Astrocyte (in vitro differentiated cells and primary cell): Measurements from ENCODE around the gene RALGAPA2. TPM values are rescaled to one million over a fixed set of nuclear protein-coding genes. Genes with fewer than 3 reads are reported as not detected.

ENCODE experiments used
- DNase-seq: peaks from one replicate; pipeline ENCODE4 v3.0.0-alpha.2; 2010; ENCODE audit warnings: low read depth
- FAIRE-seq: peaks from 2 replicates; lab custom pipeline; 2011; peaks lifted over from hg19 to GRCh38; lab: Jason Lieb, UNC
- H2AFZ ChIP-seq: 2 replicates; pipeline ENCODE4 v1.6.0; 2012; ENCODE audit warnings: low read depth, low read length, inconsistent platforms
- H3K27ac ChIP-seq: 2 replicates; pipeline ENCODE4 v1.5.1; 2011; ENCODE audit warnings: low read depth, low read length, inconsistent platforms
- H3K27me3 ChIP-seq: 2 replicates; pipeline ENCODE4 v1.6.0; 2011; ENCODE audit warnings: low read length, inconsistent platforms; ENCODE audit not compliant: insufficient read depth
- H3K36me3 ChIP-seq: 2 replicates; pipeline ENCODE4 v1.5.1; 2011; ENCODE audit warnings: low read length, inconsistent platforms; ENCODE audit not compliant: insufficient read depth
- H3K4me1 ChIP-seq: 2 replicates; pipeline ENCODE4 v1.5.1; 2011; ENCODE audit warnings: low read length, inconsistent platforms; ENCODE audit not compliant: insufficient read depth
- H3K4me2 ChIP-seq: 2 replicates; pipeline ENCODE4 v1.6.0; 2012; ENCODE audit warnings: low read length, inconsistent platforms
- H3K4me3 ChIP-seq: 2 replicates; pipeline ENCODE4 v1.5.1; 2011; ENCODE audit warnings: low read depth, mild to moderate bottlenecking, low read length, inconsistent platforms; ENCODE audit not compliant: insufficient read depth
- H3K79me2 ChIP-seq: 2 replicates; pipeline ENCODE4 v1.6.0; 2012; ENCODE audit warnings: mild to moderate bottlenecking, low read length, inconsistent platforms; ENCODE audit not compliant: insufficient read depth
- H3K9ac ChIP-seq: 2 replicates; pipeline ENCODE4 v1.6.0; 2012; ENCODE audit warnings: mild to moderate bottlenecking, low read length, inconsistent platforms
- H3K9me3 ChIP-seq: 2 replicates; pipeline ENCODE4 v1.5.1; 2012; ENCODE audit warnings: low read depth, mild to moderate bottlenecking, low read length, inconsistent platforms; ENCODE audit not compliant: insufficient read depth
- H4K20me1 ChIP-seq: 2 replicates; pipeline ENCODE4 v1.6.0; 2012; ENCODE audit warnings: low read length, inconsistent platforms; ENCODE audit not compliant: insufficient read depth
- H3K27ac Mint-ChIP-seq: one replicate; pipeline ENCODE4 v1.8.0; 2021; ENCODE audit warnings: mild to moderate bottlenecking, mixed read lengths; ENCODE audit not compliant: unreplicated experiment
- H3K27me3 Mint-ChIP-seq: one replicate; pipeline ENCODE4 v1.8.0; 2021; ENCODE audit warnings: low read depth, mixed read lengths; ENCODE audit not compliant: unreplicated experiment
- H3K36me3 Mint-ChIP-seq: one replicate; pipeline ENCODE4 v1.8.0; 2021; ENCODE audit warnings: low read depth, mixed read lengths; ENCODE audit not compliant: unreplicated experiment
- H3K4me1 Mint-ChIP-seq: one replicate; pipeline ENCODE4 v1.8.0; 2021; ENCODE audit warnings: low read depth, mixed read lengths; ENCODE audit not compliant: unreplicated experiment
- H3K4me3 Mint-ChIP-seq: one replicate; pipeline ENCODE4 v1.8.0; 2021; ENCODE audit warnings: mild to moderate bottlenecking, moderate library complexity, mixed read lengths; ENCODE audit not compliant: unreplicated experiment
- H3K9me3 Mint-ChIP-seq: one replicate; pipeline ENCODE4 v1.8.0; 2021; ENCODE audit warnings: mild to moderate bottlenecking, mixed read lengths; ENCODE audit not compliant: unreplicated experiment
- EZH2 ChIP-seq: IDR thresholded peaks from 2 replicates; pipeline ENCODE4 v1.6.1; 2012; ENCODE audit warnings: mild to moderate bottlenecking, low read length, inconsistent platforms; ENCODE audit not compliant: insufficient read depth
- total RNA-seq: library from RNA; stranded (reverse); gene quantifications from 2 replicates; pipeline ENCODE4 v1.2.1, GENCODE V29; 2021
- TF ChIP-seq, protein P1 (sequence below): IDR thresholded peaks from 2 replicates; pipeline ENCODE4 v1.5.1; 2011; ENCODE audit warnings: low read depth, mild to moderate bottlenecking, inconsistent platforms, low read length, moderate library complexity; ENCODE audit not compliant: insufficient read depth

The RALGAPA2 gene
- total RNA-seq, 1 donor from 2014 or later: 6.6 TPM

DNA sequence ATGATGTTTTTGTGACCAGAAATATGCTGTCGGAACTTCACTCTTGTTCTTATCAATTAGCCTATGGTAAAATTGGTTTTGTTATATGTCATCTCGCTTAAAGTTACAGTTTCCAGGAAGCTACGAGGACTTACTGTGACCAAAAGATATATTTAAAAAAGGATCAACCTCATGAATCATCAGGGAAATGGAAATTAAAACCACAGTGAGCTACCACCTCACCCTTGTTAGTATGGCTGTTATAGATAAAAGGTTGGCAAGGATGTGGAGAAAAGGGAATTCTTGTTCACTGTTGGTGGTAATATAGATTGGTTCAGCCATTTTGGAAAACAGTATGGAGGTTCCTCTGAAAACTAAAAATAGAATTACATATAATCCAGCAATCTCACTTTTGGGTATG, 358.9 kb downstream of the RALGAPA2 start:
- no peak overlapping the region for H3K4me2 ChIP-seq
- Mint-ChIP-seq H3K4me3 (no peak overlapping the region), H3K4me1 (no peaks in the 10 kb centered on the region), H3K27me3 (peaks cover 5% of the 10 kb centered on the region), H3K36me3 (no peaks in the 10 kb centered on the region), H3K27ac (no peak overlapping the region), H3K9me3 (peaks cover 11% of the 10 kb centered on the region)
- no peak overlapping the region for H3K27ac ChIP-seq
- no peak overlapping the region for H2AFZ ChIP-seq
- DNase-seq: no peak
- H3K36me3 ChIP-seq: no peaks in the 10 kb centered on the region
- H3K9ac ChIP-seq: no peak overlapping the region
- H3K4me3 ChIP-seq: no peak overlapping the region
- H3K79me2 ChIP-seq: no peaks in the 10 kb centered on the region
- H3K4me1 ChIP-seq: no peaks in the 10 kb centered on the region
- H3K9me3 ChIP-seq: no peaks in the 10 kb centered on the region
- TF ChIP-seq, protein P1, sequence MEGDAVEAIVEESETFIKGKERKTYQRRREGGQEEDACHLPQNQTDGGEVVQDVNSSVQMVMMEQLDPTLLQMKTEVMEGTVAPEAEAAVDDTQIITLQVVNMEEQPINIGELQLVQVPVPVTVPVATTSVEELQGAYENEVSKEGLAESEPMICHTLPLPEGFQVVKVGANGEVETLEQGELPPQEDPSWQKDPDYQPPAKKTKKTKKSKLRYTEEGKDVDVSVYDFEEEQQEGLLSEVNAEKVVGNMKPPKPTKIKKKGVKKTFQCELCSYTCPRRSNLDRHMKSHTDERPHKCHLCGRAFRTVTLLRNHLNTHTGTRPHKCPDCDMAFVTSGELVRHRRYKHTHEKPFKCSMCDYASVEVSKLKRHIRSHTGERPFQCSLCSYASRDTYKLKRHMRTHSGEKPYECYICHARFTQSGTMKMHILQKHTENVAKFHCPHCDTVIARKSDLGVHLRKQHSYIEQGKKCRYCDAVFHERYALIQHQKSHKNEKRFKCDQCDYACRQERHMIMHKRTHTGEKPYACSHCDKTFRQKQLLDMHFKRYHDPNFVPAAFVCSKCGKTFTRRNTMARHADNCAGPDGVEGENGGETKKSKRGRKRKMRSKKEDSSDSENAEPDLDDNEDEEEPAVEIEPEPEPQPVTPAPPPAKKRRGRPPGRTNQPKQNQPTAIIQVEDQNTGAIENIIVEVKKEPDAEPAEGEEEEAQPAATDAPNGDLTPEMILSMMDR: no peak
- H3K27me3 ChIP-seq: no peaks in the 10 kb centered on the region
- H4K20me1 ChIP-seq: no peaks in the 10 kb centered on the region
- FAIRE-seq: no peak

DNA sequence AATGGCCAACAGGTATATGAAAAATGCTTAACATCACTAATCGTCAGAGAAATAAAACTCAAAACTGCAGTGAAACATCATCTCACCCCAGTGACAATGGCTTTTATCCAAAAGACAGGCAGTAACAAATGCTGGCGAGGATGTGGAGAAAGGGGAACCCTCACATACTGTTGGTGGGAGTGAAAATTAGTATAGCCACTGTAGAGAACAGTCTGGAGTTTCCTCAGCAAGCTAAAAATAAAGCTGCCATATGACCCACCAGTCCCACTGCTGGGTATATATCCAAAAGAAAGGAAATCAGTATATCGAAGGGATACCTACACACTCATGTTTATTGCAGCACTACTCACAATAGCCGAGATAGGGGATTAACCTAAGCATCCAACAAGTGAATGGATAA, 368.0 kb downstream of the RALGAPA2 start:
- Histone ChIP-seq H3K4me1 (no peaks in the 10 kb centered on the region), H3K36me3 (no peaks in the 10 kb centered on the region), H3K9ac (no peak overlapping the region), H3K4me3 (no peak overlapping the region), H3K27ac (no peak overlapping the region), H2AFZ (no peak overlapping the region), H3K9me3 (no peaks in the 10 kb centered on the region), H3K79me2 (no peaks in the 10 kb centered on the region), H3K27me3 (no peaks in the 10 kb centered on the region), H3K4me2 (no peak overlapping the region), H4K20me1 (no peaks in the 10 kb centered on the region)
- Mint-ChIP-seq H3K27me3 (peaks cover 11% of the 10 kb centered on the region), H3K27ac (no peak overlapping the region), H3K4me3 (no peak overlapping the region), H3K4me1 (no peaks in the 10 kb centered on the region), H3K9me3 (peaks cover 3% of the 10 kb centered on the region), H3K36me3 (no peaks in the 10 kb centered on the region)
- TF ChIP-seq, protein P1: no peak
- FAIRE-seq (no peak), DNase-seq (no peak)

DNA sequence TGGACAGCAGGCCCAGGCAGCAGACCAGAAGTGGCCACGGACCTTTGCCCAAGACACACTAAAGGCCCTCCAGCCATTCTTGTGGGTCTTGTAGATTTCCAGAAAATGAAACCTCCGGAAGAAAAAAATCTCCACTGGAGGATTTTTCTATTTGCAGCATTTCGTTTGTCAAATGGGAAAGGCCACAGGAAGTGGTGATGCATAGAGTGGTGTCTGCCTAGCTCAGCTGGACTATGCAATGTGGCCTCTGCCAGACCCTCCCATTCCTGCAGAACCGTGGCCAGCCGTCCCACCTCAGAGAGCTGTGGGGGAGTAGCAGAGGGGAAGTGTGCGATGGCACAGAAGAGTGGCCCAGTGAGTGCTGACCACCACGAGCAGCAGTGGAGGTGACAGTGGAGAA, 368.5 kb downstream of the RALGAPA2 start:
- H3K4me2 ChIP-seq: no peak overlapping the region
- H3K4me3 ChIP-seq: no peak overlapping the region
- no peaks in the 10 kb centered on the region for H3K4me1 ChIP-seq
- Mint-ChIP-seq H3K27me3 (peaks cover 11% of the 10 kb centered on the region), H3K4me3 (no peak overlapping the region), H3K4me1 (no peaks in the 10 kb centered on the region), H3K27ac (no peak overlapping the region), H3K9me3 (no peaks in the 10 kb centered on the region), H3K36me3 (no peaks in the 10 kb centered on the region)
- no peak overlapping the region for H3K9ac ChIP-seq
- no peaks in the 10 kb centered on the region for H3K79me2 ChIP-seq
- no peaks in the 10 kb centered on the region for H3K9me3 ChIP-seq
- no peaks in the 10 kb centered on the region for H3K27me3 ChIP-seq
- H3K36me3 ChIP-seq: no peaks in the 10 kb centered on the region
- H4K20me1 ChIP-seq: no peaks in the 10 kb centered on the region
- no peak overlapping the region for H3K27ac ChIP-seq
- no peak for DNase-seq
- TF ChIP-seq, protein P1: no peak
- TF ChIP-seq EZH2: no peak
- no peak for FAIRE-seq
- H2AFZ ChIP-seq: no peak overlapping the region
